Bronchial epithelial cell (primary cell): ENCODE results near the gene FAM167B. TPM values are rescaled to one million over a fixed set of nuclear protein-coding genes. Genes with fewer than 3 reads are reported as not detected.

Source experiments
- DNase-seq: peaks from one replicate; pipeline ENCODE4 v3.0.0-alpha.2; 2010; ENCODE audit warnings: low read depth
- FAIRE-seq: peaks from 2 replicates; lab custom pipeline; 2011; peaks lifted over from hg19 to GRCh38; lab: Jason Lieb, UNC
- H3K27me3 ChIP-seq: 2 replicates; pipeline ENCODE4 v1.5.1; 2011; ENCODE audit warnings: low read length; ENCODE audit not compliant: control insufficient read depth, insufficient read depth
- H3K36me3 ChIP-seq: 2 replicates; pipeline ENCODE4 v1.5.1; 2011; ENCODE audit warnings: low read length; ENCODE audit not compliant: control insufficient read depth, insufficient read depth
- H3K4me3 ChIP-seq: 2 replicates; pipeline ENCODE4 v1.5.1; 2011; ENCODE audit warnings: mild to moderate bottlenecking, low read depth, low read length, control low read depth
- total RNA-seq: library from RNA; depleted of rRNA; stranded (reverse); fragments of >200 nt; gene quantifications from 2 replicates; pipeline ENCODE4 v1.2.1, GENCODE V29; 2014
- TF ChIP-seq, protein P1 (sequence below): IDR thresholded peaks from 2 replicates; pipeline ENCODE4 v1.5.1; 2011; ENCODE audit warnings: mild to moderate bottlenecking, moderate library complexity, low read length, control low read depth, inconsistent platforms; ENCODE audit not compliant: insufficient read depth, severe bottlenecking

The FAM167B gene
- total RNA-seq, 1 donor from 2014 or later, result 0.26 TPM

- H3K4me3 ChIP-seq, result no peak overlapping the region
- TF ChIP-seq, protein P1, sequence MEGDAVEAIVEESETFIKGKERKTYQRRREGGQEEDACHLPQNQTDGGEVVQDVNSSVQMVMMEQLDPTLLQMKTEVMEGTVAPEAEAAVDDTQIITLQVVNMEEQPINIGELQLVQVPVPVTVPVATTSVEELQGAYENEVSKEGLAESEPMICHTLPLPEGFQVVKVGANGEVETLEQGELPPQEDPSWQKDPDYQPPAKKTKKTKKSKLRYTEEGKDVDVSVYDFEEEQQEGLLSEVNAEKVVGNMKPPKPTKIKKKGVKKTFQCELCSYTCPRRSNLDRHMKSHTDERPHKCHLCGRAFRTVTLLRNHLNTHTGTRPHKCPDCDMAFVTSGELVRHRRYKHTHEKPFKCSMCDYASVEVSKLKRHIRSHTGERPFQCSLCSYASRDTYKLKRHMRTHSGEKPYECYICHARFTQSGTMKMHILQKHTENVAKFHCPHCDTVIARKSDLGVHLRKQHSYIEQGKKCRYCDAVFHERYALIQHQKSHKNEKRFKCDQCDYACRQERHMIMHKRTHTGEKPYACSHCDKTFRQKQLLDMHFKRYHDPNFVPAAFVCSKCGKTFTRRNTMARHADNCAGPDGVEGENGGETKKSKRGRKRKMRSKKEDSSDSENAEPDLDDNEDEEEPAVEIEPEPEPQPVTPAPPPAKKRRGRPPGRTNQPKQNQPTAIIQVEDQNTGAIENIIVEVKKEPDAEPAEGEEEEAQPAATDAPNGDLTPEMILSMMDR, result no peak
- no peaks in the 10 kb centered on the region for H3K27me3 ChIP-seq
- H3K36me3 ChIP-seq, result no peaks in the 10 kb centered on the region
- DNase-seq (no peak), FAIRE-seq (no peak)
Measured at GRCh38 chr1:32263744-32264143, 16.7 kb downstream of the FAM167B start.

DNA sequence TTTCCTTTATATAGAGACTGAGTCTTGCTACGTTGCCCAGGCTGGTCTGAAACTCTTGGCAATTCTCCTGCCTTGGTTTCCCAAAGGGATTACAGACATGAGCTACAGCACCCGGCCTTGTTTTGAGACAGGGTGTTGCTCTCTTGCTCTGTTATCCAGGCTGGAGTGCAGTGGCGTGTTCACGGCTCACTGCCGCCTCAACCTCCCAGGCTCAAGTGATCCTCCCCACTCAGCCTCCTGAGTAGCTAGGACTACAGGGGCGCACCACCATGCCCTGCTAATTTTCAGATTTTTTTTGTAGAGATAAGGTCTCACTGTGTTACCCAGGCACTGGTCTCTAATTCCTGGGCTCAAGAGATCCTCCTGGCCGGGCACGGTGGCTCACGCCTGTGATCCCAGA lies 18.8 kb downstream of the FAM167B start:
- FAIRE-seq, result no peak

DNA sequence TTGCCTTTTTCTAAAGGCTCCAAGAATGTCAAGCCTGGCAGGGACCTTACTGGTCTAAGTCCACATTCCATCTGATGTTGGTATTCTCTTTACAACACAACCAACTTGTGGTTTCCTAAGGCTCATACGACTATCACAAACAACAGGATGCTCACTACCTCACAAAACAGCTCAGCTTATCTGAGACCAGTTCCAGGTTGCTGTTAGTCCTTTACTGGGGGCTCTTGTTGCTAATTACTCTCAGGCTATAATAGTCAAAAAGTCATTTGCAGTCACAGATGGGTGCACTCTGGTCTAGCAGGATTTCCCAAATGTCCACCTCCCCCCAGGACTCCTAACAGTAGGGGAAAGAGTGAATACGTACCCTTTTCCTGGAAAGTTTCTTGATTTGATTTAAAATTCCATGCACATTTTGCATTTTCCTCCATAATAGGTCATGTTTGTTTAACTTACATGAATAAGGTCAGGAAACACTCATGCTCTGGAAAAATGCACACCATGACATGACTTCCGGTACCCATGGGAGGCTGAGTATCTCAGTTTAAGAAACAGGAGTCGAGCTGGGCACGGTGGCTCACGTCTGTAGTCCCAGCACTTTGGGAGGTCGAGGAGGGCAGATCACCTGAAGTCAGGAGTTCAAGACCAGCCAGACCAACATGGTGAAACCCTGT lies 20.0 kb downstream of the FAM167B start:
- TF ChIP-seq, protein P1, result no peak
- peak; percentile 29 for DNase-seq
- FAIRE-seq, result no peak
- H3K4me3 ChIP-seq, result no peak overlapping the region
- no peaks in the 10 kb centered on the region for H3K36me3 ChIP-seq
- no peaks in the 10 kb centered on the region for H3K27me3 ChIP-seq

More for the DNA sequence above, 18.8 kb downstream of the FAM167B start:
- Histone ChIP-seq H3K27me3 (no peaks in the 10 kb centered on the region), H3K4me3 (no peak overlapping the region), H3K36me3 (no peaks in the 10 kb centered on the region)
- DNase-seq, result no peak
- TF ChIP-seq, protein P1, result no peak

DNA sequence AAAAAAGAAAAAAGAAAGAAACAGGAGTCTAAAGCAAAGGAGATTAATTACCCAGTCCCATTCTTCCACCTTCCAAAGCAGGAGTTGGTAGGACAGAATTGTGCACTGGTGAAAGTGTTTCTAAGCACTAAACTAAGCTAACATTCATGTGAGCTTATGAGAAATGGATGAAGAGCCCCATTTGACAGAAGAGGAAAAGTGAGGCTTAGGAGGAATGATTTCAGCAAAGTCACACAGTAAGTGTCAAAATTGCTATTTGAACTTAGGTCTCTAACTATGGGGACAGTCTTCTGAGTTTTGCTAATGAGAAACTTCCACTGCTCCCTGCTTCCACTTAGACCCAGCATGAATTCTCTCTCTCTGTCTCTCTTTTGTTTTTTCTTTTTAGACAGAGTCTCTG lies 22.7 kb downstream of the FAM167B start:
- Histone ChIP-seq H3K4me3 (no peak overlapping the region), H3K27me3 (no peaks in the 10 kb centered on the region), H3K36me3 (no peaks in the 10 kb centered on the region)
- FAIRE-seq (no peak), DNase-seq (no peak)
- TF ChIP-seq, protein P1, result no peak

- TF ChIP-seq, protein P1, result no peak
- FAIRE-seq (peak; percentile 72), DNase-seq (no peak)
- no peak overlapping the region for H3K4me3 ChIP-seq
- H3K36me3 ChIP-seq, result no peaks in the 10 kb centered on the region
- H3K27me3 ChIP-seq, result peaks cover 2% of the 10 kb centered on the region
Measured at GRCh38 chr1:32272557-32273390, 25.8 kb downstream of the FAM167B start.
